Measurements from ENCODE around the gene TTBK1.
"Not testable (repeated sequence)": the region's sequence is repeated elsewhere in the genome, so short reads cannot be mapped to it uniquely, and the experiment has no call there.

TTBK1 gene

GRCh38 chr6:43290339-43290904 is 47.1 kb downstream of the TTBK1 start:
- DNase-seq: no peak

GRCh38 chr6:43290905-43291355 is 47.6 kb downstream of the TTBK1 start:
- no peak for DNase-seq

- no peak for DNase-seq
These were observed 48.4 kb downstream of the TTBK1 start for GRCh38 chr6:43291708-43292107.

GRCh38 chr6:43292341-43292740 is 49.1 kb downstream of the TTBK1 start:
- no peak for DNase-seq

DNA sequence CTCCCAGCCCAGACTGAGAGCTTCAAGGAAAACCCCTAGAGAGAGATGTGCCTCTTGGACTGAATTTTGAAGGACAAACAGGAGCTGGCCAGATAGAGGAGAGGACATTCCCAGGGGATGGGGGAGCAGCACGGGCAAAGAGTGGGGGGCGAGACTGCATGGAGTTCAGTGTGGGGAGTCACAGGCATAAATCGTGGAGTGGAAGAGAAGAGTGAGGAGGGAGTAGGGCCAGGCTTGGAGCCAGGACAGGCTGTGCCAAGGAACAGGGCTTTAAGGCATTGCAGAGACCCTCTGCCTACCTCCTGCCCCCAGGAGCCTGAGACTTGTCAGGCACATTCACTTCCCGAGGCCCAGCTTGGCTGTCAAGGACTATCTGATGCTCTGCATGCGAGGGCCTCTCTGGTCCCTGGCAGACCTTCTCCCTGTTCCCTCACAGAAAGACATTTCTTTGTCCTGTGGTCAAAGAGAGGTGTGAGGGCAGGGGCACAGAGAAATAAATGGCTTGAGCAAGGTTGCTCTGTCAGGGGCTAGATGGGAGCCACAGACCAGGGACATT is 49.6 kb downstream of the TTBK1 start:
- no peak for DNase-seq

DNA sequence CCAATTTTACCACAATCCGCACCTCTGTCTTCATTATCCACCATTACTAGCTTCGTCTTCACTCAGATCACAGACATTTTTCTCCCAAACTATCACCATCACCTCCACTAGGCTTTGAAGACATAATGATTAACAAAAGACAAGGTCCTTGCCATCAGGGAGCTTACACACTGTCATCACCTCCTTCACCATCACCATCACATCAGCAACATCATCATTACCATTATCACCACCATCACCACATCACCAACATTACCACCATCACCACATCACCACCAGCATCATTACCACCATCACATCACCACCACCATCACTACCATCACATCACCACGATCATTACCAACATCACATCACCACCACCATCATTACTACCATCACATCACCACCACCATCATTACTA is 50.4 kb downstream of the TTBK1 start:
- DNase-seq: no peak

- no peak for DNase-seq
These were observed 51.3 kb downstream of the TTBK1 start for GRCh38 chr6:43294536-43294935.

DNA sequence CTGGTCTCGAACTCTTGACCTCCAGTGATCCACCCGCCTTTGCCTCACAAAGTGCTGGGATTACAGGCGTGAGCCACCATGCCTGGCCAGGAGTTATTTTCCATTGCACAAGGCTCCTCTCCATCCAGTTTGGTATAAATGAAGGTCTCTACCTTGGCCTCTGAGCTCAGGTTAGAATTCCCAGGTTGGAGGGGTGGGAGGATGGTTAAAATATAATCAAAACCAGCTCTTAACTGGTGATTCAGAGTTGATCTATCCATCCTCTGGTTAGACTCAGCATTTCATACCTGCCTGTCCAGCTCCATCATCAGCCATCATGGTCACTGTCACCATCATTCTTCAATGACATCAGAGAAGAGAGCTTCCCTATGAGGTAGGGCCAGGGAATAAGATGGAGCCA is 52.2 kb downstream of the TTBK1 start:
- DNase-seq: no peak

DNA sequence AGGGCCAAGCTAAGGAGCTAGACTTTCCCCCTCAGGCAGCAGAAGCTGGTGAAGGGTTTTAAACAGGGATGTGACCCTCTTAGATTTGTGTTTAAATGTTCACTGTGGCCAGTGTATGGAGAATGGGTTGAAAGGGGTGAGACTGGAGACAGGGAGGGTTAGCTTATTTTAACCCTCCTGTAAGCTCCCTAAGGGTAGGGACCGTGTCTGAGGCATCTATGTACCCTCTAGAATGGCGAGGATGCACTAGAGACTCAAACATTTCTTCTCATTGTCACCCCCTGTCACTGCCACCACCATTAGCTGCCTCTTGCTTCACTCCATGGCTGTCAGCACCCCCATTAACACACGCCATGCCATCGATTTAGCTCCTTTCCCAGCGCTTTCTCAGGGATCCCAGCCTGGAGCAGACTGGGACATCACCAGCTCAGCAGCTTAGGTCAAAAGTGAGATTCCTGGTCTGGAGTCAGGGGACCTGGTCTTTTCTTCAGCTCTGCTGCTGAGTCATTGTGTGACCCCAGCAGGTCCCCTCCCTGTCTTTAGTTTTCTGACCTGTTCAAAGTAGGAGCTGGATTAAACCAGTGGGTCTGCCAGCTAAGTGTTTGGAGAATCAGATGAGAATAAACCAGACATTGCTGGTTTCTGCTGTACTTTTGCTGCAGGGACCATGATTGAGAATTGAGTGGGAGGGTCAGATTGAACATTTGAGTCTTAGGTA is 53.7 kb downstream of the TTBK1 start:
- no peak for DNase-seq

DNA sequence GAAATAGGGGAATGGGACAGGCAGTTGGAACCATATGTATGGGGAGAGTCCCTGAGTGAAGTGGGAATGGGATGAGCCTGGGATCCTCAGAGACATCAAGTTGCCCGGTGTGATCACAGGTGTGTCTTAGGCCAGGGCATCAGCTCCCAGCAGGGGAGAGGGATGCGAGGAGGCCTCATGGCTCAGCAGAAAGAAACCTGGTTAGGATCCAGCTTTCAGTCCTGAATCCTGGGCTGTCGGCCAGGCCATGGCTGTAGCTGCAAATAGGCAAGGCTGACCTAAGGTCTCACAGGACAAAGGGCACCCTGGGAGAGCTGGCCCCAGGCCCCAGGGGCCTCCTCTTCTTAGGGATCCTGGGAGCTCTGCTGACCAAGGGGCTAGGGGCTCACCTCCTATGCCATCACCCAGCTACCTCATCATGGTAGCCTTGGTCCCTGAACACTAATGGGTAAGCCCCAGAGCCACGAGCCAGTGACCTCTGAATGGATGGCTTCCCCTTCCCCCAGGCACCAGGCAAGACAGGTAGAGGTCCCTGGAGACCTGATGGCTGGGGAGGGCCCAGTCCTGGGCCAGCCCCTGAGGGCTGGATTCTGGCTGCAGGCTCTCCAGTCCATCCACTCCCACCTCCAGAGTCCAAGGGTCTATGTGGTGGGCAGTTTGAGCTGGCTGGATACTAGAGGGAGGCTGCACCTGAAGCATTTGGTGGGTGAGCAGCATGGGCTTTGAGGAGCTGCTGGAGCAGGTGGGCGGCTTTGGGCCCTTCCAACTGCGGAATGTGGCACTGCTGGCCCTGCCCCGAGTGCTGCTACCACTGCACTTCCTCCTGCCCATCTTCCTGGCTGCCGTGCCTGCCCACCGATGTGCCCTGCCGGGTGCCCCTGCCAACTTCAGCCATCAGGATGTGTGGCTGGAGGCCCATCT is 54.6 kb downstream of the TTBK1 start, which contains the start of gene SLC22A7:
Gene SLC22A7, plus strand, starts transcription at position 617 of the 921 bp plus-strand sequence. Its CDS starts 99 bp downstream, at position 716.
- no peak for DNase-seq

- no peak for DNase-seq
These were observed 55.5 kb downstream of the TTBK1 start for GRCh38 chr6:43298565-43299337.

DNA sequence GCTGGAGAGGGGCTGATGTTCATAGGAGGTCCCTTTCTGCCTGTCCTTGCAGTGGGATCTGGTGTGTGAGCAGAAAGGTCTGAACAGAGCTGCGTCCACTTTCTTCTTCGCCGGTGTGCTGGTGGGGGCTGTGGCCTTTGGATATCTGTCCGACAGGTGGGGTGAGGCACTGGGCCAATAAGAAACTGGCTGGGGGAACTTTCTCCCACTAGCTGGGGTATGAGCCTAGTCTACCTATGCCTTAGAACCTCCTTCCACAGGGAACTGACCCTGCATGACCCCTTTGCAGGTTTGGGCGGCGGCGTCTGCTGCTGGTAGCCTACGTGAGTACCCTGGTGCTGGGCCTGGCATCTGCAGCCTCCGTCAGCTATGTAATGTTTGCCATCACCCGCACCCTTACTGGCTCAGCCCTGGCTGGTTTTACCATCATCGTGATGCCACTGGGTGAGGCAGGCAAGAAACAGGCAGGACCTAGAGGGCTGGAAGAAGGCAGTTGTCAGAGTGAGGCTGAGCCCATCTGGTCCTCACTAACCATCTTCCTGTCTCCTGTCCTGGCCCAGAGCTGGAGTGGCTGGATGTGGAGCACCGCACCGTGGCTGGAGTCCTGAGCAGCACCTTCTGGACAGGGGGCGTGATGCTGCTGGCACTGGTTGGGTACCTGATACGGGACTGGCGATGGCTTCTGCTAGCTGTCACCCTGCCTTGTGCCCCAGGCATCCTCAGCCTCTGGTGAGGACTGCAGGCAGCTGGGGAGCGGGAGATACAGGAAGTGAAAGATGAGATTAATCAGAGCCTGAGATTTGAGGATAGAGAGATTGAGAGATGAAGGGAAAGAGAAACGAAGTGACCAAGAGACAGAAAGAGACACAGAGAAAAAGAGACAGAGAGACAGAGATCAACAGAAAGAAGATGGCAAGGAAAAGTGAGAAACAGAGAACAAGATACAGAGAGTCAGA is 56.3 kb downstream of the TTBK1 start:
- no peak for DNase-seq

- DNase-seq: no peak
These were observed 58.0 kb downstream of the TTBK1 start for GRCh38 chr6:43301081-43301870.

DNA sequence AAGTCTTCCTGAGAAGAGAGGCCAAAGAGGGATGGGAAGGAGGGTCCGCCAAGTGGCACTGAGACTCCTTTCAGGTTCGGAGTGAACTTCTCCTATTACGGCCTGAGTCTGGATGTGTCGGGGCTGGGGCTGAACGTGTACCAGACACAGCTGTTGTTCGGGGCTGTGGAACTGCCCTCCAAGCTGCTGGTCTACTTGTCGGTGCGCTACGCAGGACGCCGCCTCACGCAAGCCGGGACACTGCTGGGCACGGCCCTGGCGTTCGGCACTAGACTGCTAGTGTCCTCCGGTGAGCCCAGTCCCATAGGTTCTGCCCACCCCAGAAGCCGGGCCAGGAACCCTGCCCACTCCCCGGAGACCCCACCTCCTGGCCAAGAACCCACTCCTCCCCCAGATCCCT is 58.8 kb downstream of the TTBK1 start:
- no peak for DNase-seq

GRCh38 chr6:43303006-43303405 is 59.7 kb downstream of the TTBK1 start:
- not testable (repeated sequence) for DNase-seq

GRCh38 chr6:43303751-43304331 is 60.6 kb downstream of the TTBK1 start:
- DNase-seq: no peak

DNA sequence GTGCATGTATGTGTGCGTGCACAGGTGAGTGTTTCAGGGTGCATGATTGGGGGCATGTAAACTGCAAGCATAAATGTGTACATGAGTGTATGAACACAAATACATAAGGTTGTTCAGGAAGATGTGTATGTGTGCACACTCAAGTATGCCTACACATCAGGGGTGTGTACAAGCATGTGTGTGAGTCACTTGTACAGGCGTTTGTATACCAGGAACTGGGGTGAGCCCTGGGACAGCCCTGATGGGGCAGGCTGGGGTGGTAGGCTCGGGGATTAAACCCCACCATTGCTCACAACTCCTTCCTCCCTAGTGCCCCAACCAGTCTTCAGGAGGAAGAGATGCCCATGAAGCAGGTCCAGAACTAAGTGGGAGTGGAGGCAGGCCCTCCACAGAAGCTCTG is 61.1 kb downstream of the TTBK1 start:
- no peak for DNase-seq

DNA sequence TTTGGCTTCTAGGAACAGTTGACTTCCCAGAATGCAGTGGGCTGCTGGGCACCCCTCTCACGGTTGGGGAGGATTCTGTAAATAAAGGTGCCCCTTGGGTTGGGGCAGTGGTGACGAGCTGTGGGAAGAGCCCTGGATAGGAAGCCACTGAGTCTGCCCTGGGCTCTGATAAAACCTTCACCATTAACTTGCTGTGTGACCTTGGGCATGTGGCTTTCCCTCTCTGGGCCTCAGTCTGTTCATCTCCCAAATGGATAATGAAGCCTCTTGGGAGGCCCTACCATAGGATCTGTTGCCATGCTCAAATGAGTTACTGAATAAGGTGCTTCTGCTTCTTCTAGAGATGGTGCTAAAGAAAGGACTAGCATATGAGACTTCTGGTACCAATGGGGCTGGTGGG is 61.6 kb downstream of the TTBK1 start:
- DNase-seq: no peak

GRCh38 chr6:43306086-43306485 is 62.8 kb downstream of the TTBK1 start:
- DNase-seq: no peak
